AG10803 (cell line): ENCODE measurements around the gene KCTD16.

Source experiments
- DNase-seq: peaks from one replicate; pipeline ENCODE4 v3.0.0; 2010; ENCODE audit warnings: low read depth
- H3K4me3 ChIP-seq: 2 replicates; pipeline ENCODE4 v1.5.1; 2011; ENCODE audit warnings: mild to moderate bottlenecking, low read length, control low read depth
- CTCF ChIP-seq: conservative IDR thresholded peaks from 2 replicates; pipeline ENCODE4 v1.5.1; 2011; ENCODE audit warnings: mild to moderate bottlenecking, low read length, control low read depth, inconsistent platforms

KCTD16 gene

GRCh38 chr5:144390133-144390532 lies 219.5 kb downstream of the KCTD16 start:
- peak; percentile 1 for DNase-seq
- peak; percentile 34 for TF ChIP-seq CTCF
- no peak overlapping the region for H3K4me3 ChIP-seq

- no peak for TF ChIP-seq CTCF
- no peak overlapping the region for H3K4me3 ChIP-seq
- no peak for DNase-seq
Measured at GRCh38 chr5:144391044-144391443, 220.4 kb downstream of the KCTD16 start.

- no peak overlapping the region for H3K4me3 ChIP-seq
- no peak for TF ChIP-seq CTCF
- no peak for DNase-seq
Measured at GRCh38 chr5:144393641-144394435, 223.2 kb downstream of the KCTD16 start.

- no peak for TF ChIP-seq CTCF
- DNase-seq: no peak
- H3K4me3 ChIP-seq: no peak overlapping the region
Measured at GRCh38 chr5:144395704-144396103, 225.0 kb downstream of the KCTD16 start.

GRCh38 chr5:144403058-144403457 lies 232.4 kb downstream of the KCTD16 start:
- H3K4me3 ChIP-seq: no peak overlapping the region
- no peak for DNase-seq
- TF ChIP-seq CTCF: no peak

GRCh38 chr5:144403817-144404420 lies 233.2 kb downstream of the KCTD16 start:
- TF ChIP-seq CTCF: no peak
- no peak for DNase-seq
- H3K4me3 ChIP-seq: no peak overlapping the region

- DNase-seq: no peak
- H3K4me3 ChIP-seq: no peak overlapping the region
- TF ChIP-seq CTCF: no peak
Measured at GRCh38 chr5:144404672-144405071, 234.0 kb downstream of the KCTD16 start.
